Measurements from ENCODE around the gene TRAK1.

The TRAK1 gene

DNA sequence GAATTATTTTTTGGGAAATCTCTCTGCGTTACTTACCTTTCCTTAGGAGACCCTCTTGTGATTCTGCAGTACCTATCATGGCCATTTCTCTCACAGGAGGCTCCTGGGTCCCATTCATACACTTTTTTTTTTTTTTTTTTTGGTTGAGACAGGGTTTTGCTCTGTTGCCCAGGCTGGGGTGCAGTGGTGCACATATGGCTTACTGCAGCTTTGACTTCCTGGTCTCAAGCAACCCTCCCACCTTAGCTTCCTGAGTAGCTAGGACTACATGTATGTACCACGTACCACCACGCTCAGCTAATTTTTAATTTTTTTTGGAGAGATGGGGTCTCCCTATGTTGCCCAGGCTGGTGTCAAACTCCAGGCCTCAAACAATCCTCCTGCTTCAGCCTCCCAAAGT is 36.1 kb downstream of the TRAK1 start:
- no peak for DNase-seq

- no peak for DNase-seq
These were observed 37.4 kb downstream of the TRAK1 start for GRCh38 chr3:42128526-42128925.

DNA sequence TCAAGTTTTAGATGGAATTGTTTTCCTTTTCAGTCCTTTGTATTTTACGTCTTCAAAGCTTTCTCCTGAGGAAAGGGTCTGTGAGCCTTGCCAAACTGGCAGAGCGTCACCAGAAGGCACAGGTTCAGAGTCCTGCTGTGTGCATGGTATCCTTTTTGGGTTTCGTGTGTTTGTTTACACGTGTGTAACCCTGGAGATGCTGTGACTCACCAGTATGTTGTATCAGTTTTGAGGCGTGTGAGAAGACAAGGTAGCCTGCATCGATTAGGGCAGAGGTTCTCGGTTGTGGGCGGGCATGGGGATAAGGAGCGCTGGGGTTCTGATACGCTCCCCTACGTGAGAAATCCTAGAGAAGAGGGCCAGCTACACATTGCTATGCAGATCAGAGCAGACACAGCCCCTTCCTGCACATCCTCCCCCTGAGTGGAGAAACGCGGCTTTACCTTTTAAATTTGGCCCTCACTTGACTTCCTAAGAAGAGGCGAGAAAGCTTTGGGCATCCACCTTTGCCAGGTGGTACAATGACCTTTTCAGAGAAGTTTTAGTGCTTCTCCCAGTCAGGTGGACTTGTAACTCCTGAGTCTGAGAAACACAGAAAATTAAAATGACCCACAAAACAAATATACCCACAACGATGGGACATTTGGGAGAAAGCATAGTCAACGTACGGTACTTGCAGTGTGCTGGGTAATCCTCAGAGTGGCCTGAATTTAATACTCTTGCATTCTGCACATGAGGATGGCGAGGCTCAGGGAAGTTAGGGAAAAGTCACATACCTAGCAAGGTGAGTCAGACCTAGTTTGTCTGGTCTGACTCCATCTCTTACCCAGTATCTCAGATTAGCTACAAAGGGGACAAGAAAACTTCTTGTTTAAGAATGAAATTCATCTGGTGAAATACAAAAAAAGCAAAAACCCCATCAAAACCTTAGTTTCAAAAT is 38.1 kb downstream of the TRAK1 start:
- no peak for DNase-seq

DNA sequence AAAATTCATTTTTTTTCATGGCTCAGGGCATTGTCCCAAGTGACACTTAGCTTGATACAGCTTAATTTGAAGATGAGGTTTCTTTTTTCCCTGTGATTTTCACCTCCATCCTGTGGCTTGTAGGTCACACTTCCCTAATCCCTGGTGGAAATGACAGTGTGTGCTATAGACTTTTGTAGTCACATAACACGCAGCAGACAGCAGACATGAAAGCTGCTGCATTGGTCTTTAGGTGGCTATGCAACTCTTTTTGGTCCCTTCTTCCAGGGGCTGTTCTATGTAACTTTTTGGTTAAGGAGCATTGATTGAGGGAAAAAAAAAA is 38.8 kb downstream of the TRAK1 start:
- no peak for DNase-seq

DNA sequence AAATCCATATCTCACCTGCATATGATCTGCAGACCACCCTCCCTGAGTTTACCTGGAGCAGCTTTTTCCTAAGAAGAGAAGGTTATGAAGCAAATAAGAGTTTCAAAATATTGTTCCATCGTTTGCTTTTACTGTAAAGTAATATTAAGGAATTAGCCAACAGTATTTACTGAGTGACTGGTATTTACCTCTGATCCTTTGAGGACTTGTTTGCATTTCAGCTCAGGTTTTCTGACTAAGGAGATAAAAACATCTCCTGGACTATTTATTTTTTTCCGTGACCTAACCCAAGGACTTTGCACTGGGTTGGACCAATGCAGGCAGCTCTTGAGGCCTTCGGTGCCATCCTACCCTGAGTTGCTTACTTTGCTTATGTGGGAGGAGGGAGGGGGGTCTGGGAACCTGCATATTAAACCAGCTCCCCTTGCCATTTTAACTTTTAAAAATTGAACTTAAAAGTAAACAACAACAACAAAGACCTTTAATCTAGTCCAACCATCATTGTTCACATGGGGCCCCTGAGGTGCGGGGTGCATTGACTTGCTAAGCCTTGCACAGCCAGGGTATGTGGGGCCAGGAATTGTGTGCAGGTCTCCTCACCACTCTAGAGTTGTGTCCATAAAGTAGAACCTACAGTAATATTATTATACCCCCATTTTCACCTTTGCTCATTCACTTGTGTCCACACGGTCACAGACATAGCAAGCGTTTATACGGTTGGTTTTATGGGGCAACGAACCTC is 39.3 kb downstream of the TRAK1 start:
- DNase-seq = no peak

DNA sequence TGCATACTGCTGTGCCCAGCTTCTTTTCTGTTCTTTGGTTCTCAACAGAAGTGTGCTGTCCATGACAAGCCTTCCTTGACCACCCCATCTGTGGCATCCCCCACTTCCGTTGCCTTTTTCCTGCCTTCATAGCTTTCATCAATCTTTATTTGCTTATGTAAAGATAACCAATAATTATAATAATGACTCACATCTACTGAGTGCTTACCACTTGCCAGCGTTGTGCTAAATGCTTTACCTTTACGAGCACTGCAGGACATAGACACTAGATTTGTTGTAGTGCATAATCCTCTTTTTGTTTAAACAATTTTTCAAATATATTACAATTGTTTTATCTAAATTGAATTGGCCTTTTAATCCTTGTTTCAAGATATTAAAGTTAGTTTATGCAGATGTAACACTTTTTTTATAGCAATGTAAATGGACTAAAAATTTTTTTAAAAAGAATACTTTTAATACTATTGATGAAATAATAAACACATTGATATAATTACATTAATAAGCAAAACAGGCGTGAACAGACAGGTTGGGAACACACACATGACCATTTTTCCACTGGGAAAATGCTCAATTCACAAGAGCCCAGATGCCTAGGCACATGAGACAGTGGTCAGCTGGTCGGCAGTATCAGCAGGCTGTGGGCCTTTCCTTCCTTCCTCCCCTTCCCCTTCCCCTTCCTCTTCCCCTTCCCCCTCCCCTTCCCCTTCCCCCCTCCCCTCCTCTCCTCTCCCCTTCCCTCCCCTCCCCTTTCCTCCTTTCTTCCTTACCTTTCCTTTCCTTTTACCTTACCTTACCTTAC is 42.5 kb downstream of the TRAK1 start:
- DNase-seq = no peak

DNA sequence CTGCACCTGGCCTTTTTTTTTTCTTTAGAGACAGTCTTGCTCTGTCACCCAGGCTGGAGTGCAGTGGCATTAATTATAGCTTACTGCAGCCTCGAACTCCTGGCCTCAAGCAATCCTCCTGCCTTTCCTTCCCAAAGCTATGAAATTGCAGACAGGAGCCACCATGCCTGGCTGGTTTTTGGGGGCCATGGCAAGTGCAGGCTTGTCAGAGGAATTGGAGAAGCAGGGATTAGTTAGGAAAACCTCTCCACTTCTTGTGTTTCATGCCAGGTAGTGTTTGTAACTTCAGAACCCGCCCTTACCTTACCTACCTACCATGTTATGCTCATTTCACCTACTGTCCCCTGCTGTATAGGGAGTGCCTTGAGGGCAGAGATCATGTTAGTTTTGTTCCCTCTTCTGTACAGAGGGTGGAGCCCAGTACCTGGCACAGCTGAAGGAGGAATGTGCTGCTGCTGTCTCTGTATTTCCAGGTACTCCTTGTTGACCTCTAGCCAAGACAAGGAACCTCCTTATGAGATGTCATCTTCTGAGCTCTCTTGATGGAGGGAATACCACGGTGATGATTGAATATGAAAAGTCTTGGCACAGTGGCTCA is 43.8 kb downstream of the TRAK1 start:
- DNase-seq = no peak

- no peak for DNase-seq
These were observed 48.7 kb downstream of the TRAK1 start for GRCh38 chr3:42139621-42140453.

- no peak for DNase-seq
These were observed 49.6 kb downstream of the TRAK1 start for GRCh38 chr3:42140665-42141203.

- no peak for DNase-seq
These were observed 52.3 kb downstream of the TRAK1 start for GRCh38 chr3:42143440-42143839.

DNA sequence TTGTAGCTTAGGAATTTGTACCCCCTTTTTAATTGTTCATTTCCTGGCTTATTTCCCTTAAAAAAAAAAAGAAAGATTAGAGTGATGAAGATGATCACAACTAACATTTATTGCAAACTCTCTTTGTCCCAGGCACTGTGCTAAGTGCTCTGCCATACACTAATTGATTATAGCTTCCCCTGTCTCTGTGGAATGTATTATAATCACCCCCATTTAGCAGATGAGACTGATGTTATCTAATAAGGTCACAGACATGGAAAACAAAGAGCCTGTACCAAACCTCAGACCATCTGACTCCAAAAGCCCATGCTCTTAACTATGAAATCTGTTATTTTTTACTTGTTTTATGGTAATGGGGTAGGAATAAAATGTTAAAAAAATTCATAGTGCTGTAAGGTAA is 53.1 kb downstream of the TRAK1 start:
- no peak for DNase-seq

GRCh38 chr3:42148086-42148848 is 57.1 kb downstream of the TRAK1 start:
- no peak for DNase-seq

GRCh38 chr3:42148982-42149432 is 57.9 kb downstream of the TRAK1 start:
- no peak for DNase-seq

DNA sequence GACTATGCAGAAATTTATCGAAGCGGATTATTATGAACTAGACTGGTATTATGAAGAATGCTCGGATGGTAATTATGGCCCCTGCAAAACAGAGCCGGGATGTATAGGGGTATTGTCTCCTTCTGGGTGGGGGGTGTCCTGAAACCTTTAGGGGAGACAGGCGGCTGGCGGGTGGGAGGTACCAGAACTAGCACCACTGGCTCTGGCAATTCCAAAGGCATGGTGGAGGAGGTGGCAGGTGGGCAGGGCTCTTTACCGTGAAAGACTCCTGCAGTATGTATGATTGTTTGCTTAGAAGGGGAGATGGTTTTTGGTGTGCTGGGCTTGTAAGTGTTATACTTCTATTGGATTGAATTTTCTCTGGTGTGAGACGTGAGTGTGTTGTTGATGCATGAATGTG is 58.4 kb downstream of the TRAK1 start:
- no peak for DNase-seq

DNA sequence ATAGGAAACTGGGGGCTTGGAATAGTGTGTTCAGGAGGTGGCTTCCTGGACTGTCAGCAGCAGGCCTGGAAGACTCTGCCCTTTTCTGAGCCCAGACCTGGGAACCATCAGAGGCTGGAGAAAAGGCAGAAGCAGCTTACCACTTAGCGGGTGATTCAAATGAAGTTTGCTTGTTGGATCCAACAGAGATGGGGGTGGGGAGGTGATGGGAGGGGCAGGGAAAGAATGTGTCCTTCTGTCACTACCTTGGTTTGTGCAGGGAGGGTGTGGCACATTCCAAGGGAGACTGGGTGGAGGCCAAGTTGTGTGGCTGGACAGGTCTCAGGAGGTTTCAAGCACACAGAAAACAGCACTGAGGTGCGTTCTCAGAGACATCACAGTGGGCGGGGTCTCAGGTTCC is 58.8 kb downstream of the TRAK1 start:
- DNase-seq = no peak

- DNase-seq = no peak
These were observed 60.5 kb downstream of the TRAK1 start for GRCh38 chr3:42151596-42152168.

DNA sequence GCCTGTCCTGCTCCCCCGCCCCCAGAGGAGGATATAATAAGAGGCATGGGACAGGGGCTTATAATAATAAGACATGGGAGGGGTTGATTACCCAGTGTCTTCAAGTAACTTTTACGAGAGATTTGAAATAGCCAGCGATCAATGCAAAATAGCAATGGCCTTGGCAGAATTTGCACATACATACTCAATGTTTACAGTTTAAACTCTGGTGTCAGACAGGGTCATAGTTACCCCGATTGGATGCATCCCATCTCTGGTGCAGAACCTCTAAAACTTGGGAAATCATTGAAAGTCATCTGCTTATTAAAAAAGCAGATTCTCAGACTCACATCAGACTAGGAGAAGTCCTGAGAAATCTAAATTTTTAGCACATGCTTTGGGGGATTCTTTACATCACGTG is 61.0 kb downstream of the TRAK1 start:
- DNase-seq = no peak

GRCh38 chr3:42153039-42153438 is 61.9 kb downstream of the TRAK1 start:
- no peak for DNase-seq

- DNase-seq = no peak
These were observed 66.7 kb downstream of the TRAK1 start for GRCh38 chr3:42157540-42158538.
